GM19023 (cell line): ENCODE measurements around the gene PRM1.

ENCODE experiments used
- ATAC-seq: cut with Tn5 transposase; IDR thresholded peaks from one replicate; pipeline ENCODE4 v1.9.1; 2021; ENCODE audit warnings: mild to moderate bottlenecking, moderate library complexity; ENCODE audit not compliant: unreplicated experiment

The PRM1 gene

GRCh38 chr16:11280616-11281522 is at the start of gene PRM1:
Gene PRM1, minus strand, starts transcription at chr16:11281330. Its CDS starts 92 bp downstream, at chr16:11281238.
- ATAC-seq, result no peak

GRCh38 chr16:11330526-11331237 is 49.6 kb upstream of the PRM1 start:
- no peak for ATAC-seq

GRCh38 chr16:11329891-11330290 is 48.8 kb upstream of the PRM1 start:
- no peak for ATAC-seq

- no peak for ATAC-seq
Observed at GRCh38 chr16:11329071-11329491, 48.0 kb upstream of the PRM1 start.

- peak; percentile 78 for ATAC-seq
Observed at GRCh38 chr16:11328172-11329070, 47.3 kb upstream of the PRM1 start.

- no peak for ATAC-seq
Observed at GRCh38 chr16:11327277-11328171, 46.4 kb upstream of the PRM1 start.

- no peak for ATAC-seq
Observed at GRCh38 chr16:11326737-11327276, 45.7 kb upstream of the PRM1 start.

- ATAC-seq, result no peak
Observed at GRCh38 chr16:11326084-11326736, 45.1 kb upstream of the PRM1 start.

- ATAC-seq, result no peak
Observed at GRCh38 chr16:11325404-11326083, 44.4 kb upstream of the PRM1 start.

- ATAC-seq, result no peak
Observed at GRCh38 chr16:11323551-11324336, 42.6 kb upstream of the PRM1 start.

- ATAC-seq, result no peak
Observed at GRCh38 chr16:11322823-11323222, 41.7 kb upstream of the PRM1 start.

- no peak for ATAC-seq
Observed at GRCh38 chr16:11321662-11322061, 40.5 kb upstream of the PRM1 start.

- no peak for ATAC-seq
Observed at GRCh38 chr16:11320170-11320569, 39.0 kb upstream of the PRM1 start.

GRCh38 chr16:11319529-11320146 is 38.5 kb upstream of the PRM1 start:
- no peak for ATAC-seq

GRCh38 chr16:11318817-11319216 is 37.7 kb upstream of the PRM1 start:
- no peak for ATAC-seq

- ATAC-seq, result no peak
Observed at GRCh38 chr16:11316331-11317015, 35.3 kb upstream of the PRM1 start.

- ATAC-seq, result no peak
Observed at GRCh38 chr16:11315510-11315909, 34.4 kb upstream of the PRM1 start.
